H4 (cell line): ENCODE data around the gene VAV3. TPM values are rescaled to one million over a fixed set of nuclear protein-coding genes. Genes with fewer than 3 reads are reported as not detected.
"Not testable (repeated sequence)": the region's sequence is repeated elsewhere in the genome, so short reads cannot be mapped to it uniquely, and the experiment has no call there.

Experiments
- DNase-seq: peaks from one replicate; pipeline ENCODE4 v3.0.0-alpha.2; 2015; ENCODE audit warnings: low spot score
- total RNA-seq: library from RNA; depleted of rRNA; stranded (reverse); fragments of >200 nt; shearing (Covaris generic); gene quantifications from 2 replicates; pipeline ENCODE4 v1.2.3, GENCODE V29; 2014; rRNA removed

Gene VAV3
- 23.7 and 40.5 TPM in 2 replicates for total RNA-seq

GRCh38 chr1:107965110-107965991, at the start of gene VAV3:
VAV3 (minus strand) TSS chr1:107965180; CDS start chr1:107964869, 311 bp downstream.
- peak; percentile 31 for DNase-seq

GRCh38 chr1:108012553-108012952, 47.6 kb upstream of the VAV3 start:
- DNase-seq, result no peak

- DNase-seq, result no peak
Observed at GRCh38 chr1:108011295-108011694, 46.3 kb upstream of the VAV3 start.

GRCh38 chr1:108010581-108010980, 45.6 kb upstream of the VAV3 start:
- no peak for DNase-seq

- no peak for DNase-seq
Observed at GRCh38 chr1:108009603-108010195, 44.7 kb upstream of the VAV3 start.

GRCh38 chr1:108007531-108007930, 42.6 kb upstream of the VAV3 start:
- no peak for DNase-seq

- DNase-seq, result no peak
Observed at GRCh38 chr1:108007070-108007469, 42.1 kb upstream of the VAV3 start.

- DNase-seq, result not testable (repeated sequence)
Observed at GRCh38 chr1:108004919-108005318, 39.9 kb upstream of the VAV3 start.

- DNase-seq, result peak; percentile 79
Observed at GRCh38 chr1:108000620-108001111, 35.7 kb upstream of the VAV3 start.

- no peak for DNase-seq
Observed at GRCh38 chr1:108000184-108000583, 35.2 kb upstream of the VAV3 start.

- DNase-seq, result no peak
Observed at GRCh38 chr1:107997866-107998265, 32.9 kb upstream of the VAV3 start.

- no peak for DNase-seq
Observed at GRCh38 chr1:107993920-107994319, 28.9 kb upstream of the VAV3 start.

- DNase-seq, result no peak
Observed at GRCh38 chr1:107992347-107992746, 27.4 kb upstream of the VAV3 start.

GRCh38 chr1:107991371-107992066, 26.5 kb upstream of the VAV3 start:
- DNase-seq, result peak; percentile 35

- no peak for DNase-seq
Observed at GRCh38 chr1:107990606-107991005, 25.6 kb upstream of the VAV3 start.

- DNase-seq, result no peak
Observed at GRCh38 chr1:107981277-107981676, 16.3 kb upstream of the VAV3 start.

GRCh38 chr1:107979926-107980325, 14.9 kb upstream of the VAV3 start:
- DNase-seq, result no peak

GRCh38 chr1:107979088-107979487, 14.1 kb upstream of the VAV3 start:
- DNase-seq, result no peak

- peak; percentile 84 for DNase-seq
Observed at GRCh38 chr1:107976836-107977235, 11.9 kb upstream of the VAV3 start.

- no peak for DNase-seq
Observed at GRCh38 chr1:107976431-107976830, 11.5 kb upstream of the VAV3 start.

- no peak for DNase-seq
Observed at GRCh38 chr1:107975851-107976250, 10.9 kb upstream of the VAV3 start.

- DNase-seq, result no peak
Observed at GRCh38 chr1:107974090-107974489, 9.1 kb upstream of the VAV3 start.
